Occipital lobe (tissue), 2 donors: ENCODE results near the gene SCNN1B. TPM values are rescaled to one million over a fixed set of nuclear protein-coding genes. Genes with fewer than 3 reads are reported as not detected.

Experiments
- DNase-seq: peaks from one replicate; lab custom pipeline; 2025; lab: John Stamatoyannopoulos, UW
- total RNA-seq: library from RNA; depleted of rRNA; stranded (reverse); fragments of >200 nt; gene quantifications from one replicate; pipeline ENCODE4 v1.2.3, GENCODE V29; 2014

The SCNN1B gene
- total RNA-seq, 1 donor from 2014 or later, result not detected

- DNase-seq, result no peak
Observed at GRCh38 chr16:23406024-23406423, 103.9 kb downstream of the SCNN1B start.

GRCh38 chr16:23406546-23407240 lies 104.6 kb downstream of the SCNN1B start:
- DNase-seq, result no peak

GRCh38 chr16:23407436-23408127 lies 105.5 kb downstream of the SCNN1B start:
- DNase-seq, result no peak

GRCh38 chr16:23408242-23408822 lies 106.2 kb downstream of the SCNN1B start:
- DNase-seq, result no peak

GRCh38 chr16:23408823-23409298 lies 106.8 kb downstream of the SCNN1B start:
- DNase-seq, result peak; percentile 71

- DNase-seq, result no peak
Observed at GRCh38 chr16:23409522-23409921, 107.4 kb downstream of the SCNN1B start.

GRCh38 chr16:23410176-23410575 lies 108.1 kb downstream of the SCNN1B start:
- no peak for DNase-seq

- DNase-seq, result no peak
Observed at GRCh38 chr16:23414731-23415130, 112.6 kb downstream of the SCNN1B start.

GRCh38 chr16:23416816-23417215 lies 114.7 kb downstream of the SCNN1B start:
- no peak for DNase-seq

GRCh38 chr16:23420011-23420410 lies 117.9 kb downstream of the SCNN1B start:
- DNase-seq, result no peak

- DNase-seq, result peak; percentile 15
Observed at GRCh38 chr16:23423496-23424049, 121.5 kb downstream of the SCNN1B start.

GRCh38 chr16:23424292-23424958 lies 122.3 kb downstream of the SCNN1B start:
- no peak for DNase-seq

GRCh38 chr16:23428351-23428750 lies 126.2 kb downstream of the SCNN1B start:
- DNase-seq, result no peak

Other genes starting within 250 kb of the SCNN1B start
- gene USP31, start 152.8 kb upstream of the SCNN1B start, total RNA-seq, result 25.4 TPM
- 0.31 TPM for gene SCNN1G, start 119.6 kb upstream of the SCNN1B start, total RNA-seq
- gene COG7, start 150.9 kb downstream of the SCNN1B start, total RNA-seq, result 16.7 TPM
- gene GGA2, start 208.2 kb downstream of the SCNN1B start, total RNA-seq, result 27.8 TPM